HepG2 (cell line): Measurements from ENCODE around the gene TSC1. TPM values are rescaled to one million over a fixed set of nuclear protein-coding genes. Genes with fewer than 3 reads are reported as not detected.

ENCODE experiments used
- AHR ChIP-seq: IDR thresholded peaks from 2 replicates; pipeline ENCODE4 v1.6.1; 2018; ENCODE audit warnings: missing genetic modification reagents, missing compliant biosample characterization
- BHLHE40 ChIP-seq: IDR thresholded peaks from 2 replicates; pipeline ENCODE4 v1.6.1; 2011; ENCODE audit warnings: low read length, improper control_type of control experiment
- ELF3 ChIP-seq: IDR thresholded peaks from 2 replicates; pipeline ENCODE4 v1.6.1; 2016; ENCODE audit warnings: missing genetic modification reagents, missing compliant biosample characterization
- GZF1 ChIP-seq: sonication (generic); formaldehyde crosslinking; IDR thresholded peaks from 2 replicates; pipeline ENCODE4 v1.5.1; 2020; ENCODE audit warnings: mild to moderate bottlenecking, missing genetic modification reagents
- HNF4A ChIP-seq: sonication (generic); formaldehyde crosslinking; IDR thresholded peaks from 2 replicates; pipeline ENCODE4 v1.4.0; 2020; ENCODE audit warnings: missing genetic modification reagents
- HNRNPL ChIP-seq: fragments of 200-400 bp; formaldehyde crosslinking; IDR thresholded peaks from 2 replicates; pipeline ENCODE4 v1.6.1; 2017; ENCODE audit warnings: mild to moderate bottlenecking, low read depth, low read length
- NR2F1 ChIP-seq, 2 experiments: fragments of 450-650 bp in 1 of 2; formaldehyde crosslinking in 1 of 2; IDR thresholded peaks; 2 replicates each; pipeline versions ENCODE4 v1.5.0 to v1.6.1; 2016 to 2020; ENCODE audit warnings: mild to moderate bottlenecking in 1 of 2, missing compliant biosample characterization in 1 of 2, missing genetic modification reagents in 1 of 2, moderate library complexity in 1 of 2
- RARA ChIP-seq: IDR thresholded peaks from 2 replicates; pipeline ENCODE4 v1.6.1; 2016; ENCODE audit warnings: missing genetic modification reagents, missing compliant biosample characterization
- RBAK ChIP-seq: sonication (generic); formaldehyde crosslinking; IDR thresholded peaks from 2 replicates; pipeline ENCODE4 v1.5.1; 2020; ENCODE audit warnings: mild to moderate bottlenecking, missing genetic modification reagents
- RBFOX2 ChIP-seq: fragments of 200-400 bp; formaldehyde crosslinking; IDR thresholded peaks from 2 replicates; pipeline ENCODE4 v1.6.1; 2017; ENCODE audit warnings: low read depth, mild to moderate bottlenecking, low read length
- SOX13 ChIP-seq, 3 experiments: fragments of 450-650 bp in 1 of 3; sonication (generic) in 1 of 3; formaldehyde crosslinking in 1 of 3; IDR thresholded peaks in 2 of 3; conservative IDR thresholded peaks in 1 of 3; 2 replicates each; pipeline versions ENCODE4 v1.5.0 to v1.6.1; 2016 to 2020; ENCODE audit warnings: antibody characterized with exemption in 1 of 3, mild to moderate bottlenecking in 1 of 3, missing compliant biosample characterization in 1 of 3, missing genetic modification reagents in 1 of 3, moderate library complexity in 1 of 3
- SP4 ChIP-seq: sonication (generic); formaldehyde crosslinking; IDR thresholded peaks from 2 replicates; pipeline ENCODE4 v1.8.1; 2023; ENCODE audit warnings: mild to moderate bottlenecking, missing genetic modification reagents
- TBP ChIP-seq: sonication (generic); formaldehyde crosslinking; IDR thresholded peaks from 2 replicates; pipeline ENCODE4 v1.5.0; 2020; ENCODE audit warnings: missing genetic modification reagents
- U2AF1 ChIP-seq: fragments of 200-400 bp; formaldehyde crosslinking; optimal IDR thresholded peaks from 2 replicates; pipeline ENCODE3; 2017; ENCODE audit warnings: mild to moderate bottlenecking, low read depth, low read length
- ZNF510 ChIP-seq: sonication (generic); formaldehyde crosslinking; IDR thresholded peaks from 2 replicates; pipeline ENCODE4 v1.4.0; 2020; ENCODE audit warnings: low read depth, mild to moderate bottlenecking, missing genetic modification reagents
- ZNF563 ChIP-seq: sonication (generic); formaldehyde crosslinking; IDR thresholded peaks from 2 replicates; pipeline ENCODE4 v1.8.0; 2022; ENCODE audit warnings: mild to moderate bottlenecking, moderate library complexity, missing genetic modification reagents
- ZNF737 ChIP-seq: sonication (generic); formaldehyde crosslinking; IDR thresholded peaks from 2 replicates; pipeline ENCODE4 v1.5.0; 2020; ENCODE audit warnings: missing genetic modification reagents, mild to moderate bottlenecking, borderline replicate concordance
- ZNF850 ChIP-seq: sonication (generic); formaldehyde crosslinking; conservative IDR thresholded peaks from 2 replicates; pipeline ENCODE4 v1.9.0; 2021; ENCODE audit warnings: mild to moderate bottlenecking, missing genetic modification reagents
- polyA plus RNA-seq, 8 experiments: library from polyadenylated mRNA; depleted of rRNA in 3 of 8; stranded (reverse) in 7 of 8; unstranded in 1 of 8; fragments of >200 nt; fragmentation: Illumina TruSeq in 4 of 8; extraction: Trizol in 4 of 8; gene quantifications; 2 replicates each; pipeline versions ENCODE4 v1.2.1 to v1.2.3, GENCODE V29; 2011 to 2016; ENCODE audit warnings: low read depth in 4 of 8, missing spikeins in 1 of 8, mixed read lengths in 1 of 8; ENCODE audit not compliant: insufficient read depth in 1 of 8
- total RNA-seq, 5 experiments: library from RNA; depleted of rRNA; stranded (reverse); fragments of >200 nt; fragmentation: Illumina TruSeq; extraction: Trizol; gene quantifications; 2 replicates each; pipeline ENCODE4 v1.2.3, GENCODE V29; 2016; ENCODE audit warnings: low read depth in 1 of 5
- TF ChIP-seq, protein P1 (sequence below): sonication (generic); formaldehyde crosslinking; IDR thresholded peaks from 2 replicates; pipeline ENCODE4 v1.4.0; 2020; ENCODE audit warnings: mild to moderate bottlenecking, low read depth, missing genetic modification reagents
- TF ChIP-seq, protein P2 (sequence below): sonication (generic); formaldehyde crosslinking; IDR thresholded peaks from 2 replicates; pipeline ENCODE4 v1.5.1; 2020; ENCODE audit warnings: missing genetic modification reagents, mild to moderate bottlenecking, borderline replicate concordance
- TF ChIP-seq, protein P3 (sequence below): sonication (generic); formaldehyde crosslinking; IDR thresholded peaks from 2 replicates; pipeline ENCODE4 v1.5.1; 2020; ENCODE audit warnings: mild to moderate bottlenecking, moderate library complexity, missing genetic modification reagents
- TF ChIP-seq, protein P4 (sequence below): sonication (generic); formaldehyde crosslinking; IDR thresholded peaks from 2 replicates; pipeline ENCODE4 v1.4.0; 2020; ENCODE audit warnings: mild to moderate bottlenecking, missing genetic modification reagents
- TF ChIP-seq, protein P5 (sequence below): sonication (generic); formaldehyde crosslinking; IDR thresholded peaks from 2 replicates; pipeline ENCODE4 v1.4.0; 2020; ENCODE audit warnings: missing genetic modification reagents, borderline replicate concordance

TSC1 gene
- total and polyA plus RNA-seq, 2 of the 13 experiments (the other 11 are each of a cell fraction or from before 2014, with no cell fraction given): 31.6 to 66.1 TPM

DNA sequence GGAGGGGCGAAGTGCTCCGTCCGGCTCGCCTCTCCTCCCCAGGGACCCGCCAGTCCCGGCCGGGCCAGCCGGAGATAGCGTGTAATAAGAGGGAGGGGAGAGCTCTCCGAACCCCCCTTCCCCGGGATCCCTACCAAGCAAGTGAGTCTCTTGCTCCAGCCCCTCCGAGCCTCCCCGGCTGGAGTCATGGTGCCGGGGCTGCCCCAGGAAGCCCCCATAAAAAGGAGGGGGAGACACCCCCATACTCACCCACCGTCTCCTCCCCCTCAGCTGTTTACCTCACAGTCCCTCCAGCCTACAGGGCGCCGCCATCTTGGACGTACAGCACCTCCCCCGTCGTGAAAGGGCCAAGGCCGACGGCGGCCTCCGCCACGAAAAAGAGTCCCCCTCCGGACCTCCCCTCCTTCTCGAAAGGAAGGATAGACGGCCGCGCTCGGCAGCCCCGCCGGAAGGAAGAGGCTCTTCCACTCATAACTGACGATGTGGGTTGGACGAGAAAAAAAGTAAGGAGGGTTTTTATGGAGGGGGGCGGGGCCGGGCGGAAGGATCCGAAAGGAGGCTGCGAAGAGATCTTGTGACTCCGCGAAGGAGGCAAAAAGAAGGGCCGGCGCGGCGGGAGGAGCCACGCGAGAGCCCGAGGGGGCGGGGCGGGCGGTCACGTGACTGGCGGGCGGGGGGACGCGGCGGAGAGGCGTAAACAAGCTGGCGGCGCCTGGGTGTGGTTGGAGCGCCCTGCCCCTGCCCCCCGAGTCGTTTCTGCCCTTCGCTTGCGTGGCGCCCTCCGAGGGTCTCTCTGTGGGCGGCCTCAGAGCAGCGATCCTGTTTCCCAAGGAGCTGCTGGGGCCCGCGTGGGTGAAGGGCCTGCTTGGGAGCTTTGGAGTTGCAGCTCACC, at the start of gene TSC1 (continued):
- TF ChIP-seq TBP (CRISPR knock-in tag) (no peak), RBAK (CRISPR knock-in tag) (no peak), RBFOX2 (peak; percentile 83), ELF3 (CRISPR knock-in tag) (no peak), SP4 (CRISPR knock-in tag) (peak; percentile 99), ZNF737 (CRISPR knock-in tag) (no peak), ZNF510 (CRISPR knock-in tag) (no peak), U2AF1 (peak; percentile 98), ZNF850 (CRISPR knock-in tag) (no peak), NR2F1 (CRISPR knock-in tag; IDR thresholded peaks at IDR 0.05) (peak in 1 of 2 experiments; percentile 47; a peak in 2 of 4 replicates), HNRNPL (0 out of 2 replicates have a peak, but pooled peaks have one; percentile 58), AHR (CRISPR knock-in tag) (0 out of 2 replicates have a peak, but pooled peaks have one; percentile 54), HNF4A (CRISPR knock-in tag) (no peak; the same call in 1 of the 2 replicates), SOX13 (IDR thresholded peaks at IDR 0.05) (no peak), SOX13 (CRISPR knock-in tag; conservative IDR thresholded peaks at IDR 0.05 in 1 of 2, IDR thresholded peaks at IDR 0.05 in 1 of 2) (no peak), RARA (CRISPR knock-in tag) (peak; percentile 33; the same call in 1 of the 2 replicates), GZF1 (no peak), BHLHE40 (peak; percentile 81), ZNF563 (CRISPR knock-in tag) (peak; percentile 77; the same call in 1 of the 2 replicates)
- TF ChIP-seq, protein P1, sequence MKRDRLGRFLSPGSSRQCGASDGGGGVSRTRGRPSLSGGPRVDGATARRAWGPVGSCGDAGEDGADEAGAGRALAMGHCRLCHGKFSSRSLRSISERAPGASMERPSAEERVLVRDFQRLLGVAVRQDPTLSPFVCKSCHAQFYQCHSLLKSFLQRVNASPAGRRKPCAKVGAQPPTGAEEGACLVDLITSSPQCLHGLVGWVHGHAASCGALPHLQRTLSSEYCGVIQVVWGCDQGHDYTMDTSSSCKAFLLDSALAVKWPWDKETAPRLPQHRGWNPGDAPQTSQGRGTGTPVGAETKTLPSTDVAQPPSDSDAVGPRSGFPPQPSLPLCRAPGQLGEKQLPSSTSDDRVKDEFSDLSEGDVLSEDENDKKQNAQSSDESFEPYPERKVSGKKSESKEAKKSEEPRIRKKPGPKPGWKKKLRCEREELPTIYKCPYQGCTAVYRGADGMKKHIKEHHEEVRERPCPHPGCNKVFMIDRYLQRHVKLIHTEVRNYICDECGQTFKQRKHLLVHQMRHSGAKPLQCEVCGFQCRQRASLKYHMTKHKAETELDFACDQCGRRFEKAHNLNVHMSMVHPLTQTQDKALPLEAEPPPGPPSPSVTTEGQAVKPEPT (CRISPR knock-in tag): no peak
- TF ChIP-seq, protein P2, sequence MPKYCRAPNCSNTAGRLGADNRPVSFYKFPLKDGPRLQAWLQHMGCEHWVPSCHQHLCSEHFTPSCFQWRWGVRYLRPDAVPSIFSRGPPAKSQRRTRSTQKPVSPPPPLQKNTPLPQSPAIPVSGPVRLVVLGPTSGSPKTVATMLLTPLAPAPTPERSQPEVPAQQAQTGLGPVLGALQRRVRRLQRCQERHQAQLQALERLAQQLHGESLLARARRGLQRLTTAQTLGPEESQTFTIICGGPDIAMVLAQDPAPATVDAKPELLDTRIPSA (CRISPR knock-in tag): no peak
- TF ChIP-seq, protein P3, sequence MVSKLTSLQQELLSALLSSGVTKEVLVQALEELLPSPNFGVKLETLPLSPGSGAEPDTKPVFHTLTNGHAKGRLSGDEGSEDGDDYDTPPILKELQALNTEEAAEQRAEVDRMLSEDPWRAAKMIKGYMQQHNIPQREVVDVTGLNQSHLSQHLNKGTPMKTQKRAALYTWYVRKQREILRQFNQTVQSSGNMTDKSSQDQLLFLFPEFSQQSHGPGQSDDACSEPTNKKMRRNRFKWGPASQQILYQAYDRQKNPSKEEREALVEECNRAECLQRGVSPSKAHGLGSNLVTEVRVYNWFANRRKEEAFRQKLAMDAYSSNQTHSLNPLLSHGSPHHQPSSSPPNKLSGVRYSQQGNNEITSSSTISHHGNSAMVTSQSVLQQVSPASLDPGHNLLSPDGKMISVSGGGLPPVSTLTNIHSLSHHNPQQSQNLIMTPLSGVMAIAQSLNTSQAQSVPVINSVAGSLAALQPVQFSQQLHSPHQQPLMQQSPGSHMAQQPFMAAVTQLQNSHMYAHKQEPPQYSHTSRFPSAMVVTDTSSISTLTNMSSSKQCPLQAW (CRISPR knock-in tag): peak; percentile 81
- TF ChIP-seq, protein P4, sequence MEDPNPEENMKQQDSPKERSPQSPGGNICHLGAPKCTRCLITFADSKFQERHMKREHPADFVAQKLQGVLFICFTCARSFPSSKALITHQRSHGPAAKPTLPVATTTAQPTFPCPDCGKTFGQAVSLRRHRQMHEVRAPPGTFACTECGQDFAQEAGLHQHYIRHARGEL (CRISPR knock-in tag): no peak
- TF ChIP-seq, protein P5, sequence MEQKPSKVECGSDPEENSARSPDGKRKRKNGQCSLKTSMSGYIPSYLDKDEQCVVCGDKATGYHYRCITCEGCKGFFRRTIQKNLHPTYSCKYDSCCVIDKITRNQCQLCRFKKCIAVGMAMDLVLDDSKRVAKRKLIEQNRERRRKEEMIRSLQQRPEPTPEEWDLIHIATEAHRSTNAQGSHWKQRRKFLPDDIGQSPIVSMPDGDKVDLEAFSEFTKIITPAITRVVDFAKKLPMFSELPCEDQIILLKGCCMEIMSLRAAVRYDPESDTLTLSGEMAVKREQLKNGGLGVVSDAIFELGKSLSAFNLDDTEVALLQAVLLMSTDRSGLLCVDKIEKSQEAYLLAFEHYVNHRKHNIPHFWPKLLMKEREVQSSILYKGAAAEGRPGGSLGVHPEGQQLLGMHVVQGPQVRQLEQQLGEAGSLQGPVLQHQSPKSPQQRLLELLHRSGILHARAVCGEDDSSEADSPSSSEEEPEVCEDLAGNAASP (CRISPR knock-in tag): no peak
